HepG2 (cell line): ENCODE data around the gene RPLP1. TPM values are rescaled to one million over a fixed set of nuclear protein-coding genes. Genes with fewer than 3 reads are reported as not detected.

Experiments used
- ATF6 ChIP-seq: sonication (generic); formaldehyde crosslinking; conservative IDR thresholded peaks from 2 replicates; pipeline ENCODE4 v1.4.0; 2020; ENCODE audit warnings: missing genetic modification reagents
- FOSL1 ChIP-seq: sonication (generic); formaldehyde crosslinking; IDR thresholded peaks from 2 replicates; pipeline ENCODE4 v1.9.0; 2021; ENCODE audit warnings: missing genetic modification reagents, borderline replicate concordance
- KLF15 ChIP-seq: sonication (generic); formaldehyde crosslinking; IDR thresholded peaks from 2 replicates; pipeline ENCODE4 v1.8.1; 2023; ENCODE audit warnings: borderline replicate concordance, mild to moderate bottlenecking, inconsistent platforms, missing genetic modification reagents, mixed read lengths
- SMAD1 ChIP-seq: sonication (generic); formaldehyde crosslinking; IDR thresholded peaks from 2 replicates; pipeline ENCODE4 v1.4.0; 2020; ENCODE audit warnings: missing genetic modification reagents, low read depth, mild to moderate bottlenecking, borderline replicate concordance
- SNAPC5 ChIP-seq: sonication (generic); formaldehyde crosslinking; IDR thresholded peaks from 2 replicates; pipeline ENCODE4 v1.8.1; 2023; ENCODE audit warnings: mild to moderate bottlenecking, missing genetic modification reagents, borderline replicate concordance
- SRSF9 ChIP-seq: fragments of 200-400 bp; formaldehyde crosslinking; IDR thresholded peaks from 2 replicates; pipeline ENCODE4 v1.6.1; 2018; ENCODE audit warnings: borderline replicate concordance, mild to moderate bottlenecking, low read depth, low read length; ENCODE audit not compliant: insufficient read depth, poor library complexity, severe bottlenecking
- TCF7L2 ChIP-seq: IDR thresholded peaks from 2 replicates; pipeline ENCODE4 v1.6.1; 2011; ENCODE audit warnings: mild to moderate bottlenecking, low read depth, low read length, moderate library complexity
- ZBTB8A ChIP-seq: sonication (generic); formaldehyde crosslinking; IDR thresholded peaks from 2 replicates; pipeline ENCODE4 v1.4.0; 2020; ENCODE audit warnings: mild to moderate bottlenecking, low read depth, missing genetic modification reagents, borderline replicate concordance
- ZNF251 ChIP-seq: sonication (generic); formaldehyde crosslinking; IDR thresholded peaks from 2 replicates; pipeline ENCODE4 v1.9.0; 2021; ENCODE audit warnings: mild to moderate bottlenecking, missing genetic modification reagents
- ZNF460 ChIP-seq: sonication (generic); formaldehyde crosslinking; IDR thresholded peaks from 2 replicates; pipeline ENCODE4 v1.5.1; 2020; ENCODE audit warnings: missing genetic modification reagents, mild to moderate bottlenecking, borderline replicate concordance
- ZNF552 ChIP-seq: sonication (generic); formaldehyde crosslinking; IDR thresholded peaks from 2 replicates; pipeline ENCODE4 v1.9.0; 2022; ENCODE audit warnings: missing genetic modification reagents, mild to moderate bottlenecking, borderline replicate concordance
- ZNF878 ChIP-seq: sonication (generic); formaldehyde crosslinking; IDR thresholded peaks from 2 replicates; pipeline ENCODE4 v1.8.1; 2023; ENCODE audit warnings: mild to moderate bottlenecking, missing genetic modification reagents, moderate library complexity
- polyA plus RNA-seq, 8 experiments: library from polyadenylated mRNA; depleted of rRNA in 3 of 8; stranded (reverse) in 7 of 8; unstranded in 1 of 8; fragments of >200 nt; fragmentation: Illumina TruSeq in 4 of 8; extraction: Trizol in 4 of 8; gene quantifications; 2 replicates each; pipeline versions ENCODE4 v1.2.1 to v1.2.3, GENCODE V29; 2011 to 2016; ENCODE audit warnings: low read depth in 4 of 8, missing spikeins in 1 of 8, mixed read lengths in 1 of 8; ENCODE audit not compliant: insufficient read depth in 1 of 8
- total RNA-seq, 5 experiments: library from RNA; depleted of rRNA; stranded (reverse); fragments of >200 nt; fragmentation: Illumina TruSeq; extraction: Trizol; gene quantifications; 2 replicates each; pipeline ENCODE4 v1.2.3, GENCODE V29; 2016; ENCODE audit warnings: low read depth in 1 of 5
- TF ChIP-seq, protein P1 (sequence below): sonication (generic); formaldehyde crosslinking; IDR thresholded peaks from 2 replicates; pipeline ENCODE4 v1.8.1; 2023; ENCODE audit warnings: mild to moderate bottlenecking, moderate library complexity, missing genetic modification reagents
- TF ChIP-seq, protein P2 (sequence below): sonication (generic); formaldehyde crosslinking; IDR thresholded peaks from 2 replicates; pipeline ENCODE4 v1.4.0; 2020; ENCODE audit warnings: missing genetic modification reagents
- TF ChIP-seq, protein P3 (sequence below): sonication (generic); formaldehyde crosslinking; IDR thresholded peaks from 2 replicates; pipeline ENCODE4 v1.4.0; 2020; ENCODE audit warnings: missing genetic modification reagents, low read depth, mild to moderate bottlenecking, borderline replicate concordance
- TF ChIP-seq, protein P4 (sequence below): sonication (generic); formaldehyde crosslinking; IDR thresholded peaks from 2 replicates; pipeline ENCODE4 v1.4.0; 2020; ENCODE audit warnings: missing genetic modification reagents, borderline replicate concordance
- TF ChIP-seq, protein P5 (sequence below): sonication (generic); formaldehyde crosslinking; IDR thresholded peaks from 2 replicates; pipeline ENCODE4 v1.4.0; 2020; ENCODE audit warnings: mild to moderate bottlenecking, low read depth, missing genetic modification reagents

Gene RPLP1
- total and polyA plus RNA-seq, 2 of the 13 experiments (the other 11 are each of a cell fraction or from before 2014, with no cell fraction given): 817 to 929 TPM

DNA sequence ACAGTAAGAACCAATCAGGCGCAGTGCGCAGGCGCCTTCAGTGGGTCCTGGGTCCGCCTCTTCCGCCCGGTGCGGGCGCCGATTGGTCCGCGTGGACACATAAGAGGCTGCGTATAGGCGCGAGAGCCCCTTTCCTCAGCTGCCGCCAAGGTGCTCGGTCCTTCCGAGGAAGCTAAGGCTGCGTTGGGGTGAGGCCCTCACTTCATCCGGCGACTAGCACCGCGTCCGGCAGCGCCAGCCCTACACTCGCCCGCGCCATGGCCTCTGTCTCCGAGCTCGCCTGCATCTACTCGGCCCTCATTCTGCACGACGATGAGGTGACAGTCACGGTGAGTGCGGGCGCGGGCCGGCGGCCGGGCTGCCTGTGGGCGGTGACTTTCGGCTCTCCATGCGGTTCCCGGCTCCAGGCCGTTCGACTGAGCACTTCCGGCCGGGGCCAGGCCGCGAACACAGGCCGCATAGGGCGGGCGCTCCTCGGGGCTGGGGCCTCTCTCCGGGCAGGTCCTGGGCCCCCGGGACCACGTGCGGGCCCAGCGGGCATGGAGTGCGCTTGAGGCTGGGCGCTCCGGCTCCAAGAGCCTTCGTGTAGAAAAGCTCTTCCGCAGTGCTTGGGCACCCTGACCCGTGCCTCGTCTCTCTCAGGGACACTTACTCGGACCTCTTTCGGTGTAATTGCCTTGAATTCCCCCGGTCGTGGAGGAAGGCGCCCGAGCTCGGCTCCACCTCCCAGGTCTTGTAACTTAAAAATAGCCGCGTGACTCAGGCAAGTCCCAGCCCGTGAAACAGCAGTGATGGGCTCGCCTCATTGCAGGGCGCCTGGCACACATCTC lies at the start of gene RPLP1 (continued):
- TF ChIP-seq, protein P1, sequence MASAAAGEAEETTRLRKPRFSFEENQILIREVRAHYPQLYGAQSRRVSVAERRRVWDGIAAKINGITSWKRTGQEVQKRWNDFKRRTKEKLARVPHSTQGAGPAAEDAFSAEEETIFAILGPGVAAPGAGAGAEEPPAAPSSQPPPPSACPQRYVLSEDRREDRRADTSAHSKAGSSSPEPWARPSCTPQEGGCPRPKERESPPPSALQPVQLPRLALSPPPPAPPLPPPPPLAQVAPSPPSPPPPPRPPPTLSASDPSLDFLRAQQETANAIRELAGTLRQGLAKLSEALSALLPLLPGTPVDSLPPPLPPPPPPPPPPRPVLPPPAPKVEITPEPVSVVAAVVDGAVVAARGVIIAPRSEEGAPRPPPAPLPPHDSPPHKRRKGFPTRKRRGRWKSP (CRISPR knock-in tag): peak; percentile 42; the same call in 1 of the 2 replicates
- TF ChIP-seq, protein P2, sequence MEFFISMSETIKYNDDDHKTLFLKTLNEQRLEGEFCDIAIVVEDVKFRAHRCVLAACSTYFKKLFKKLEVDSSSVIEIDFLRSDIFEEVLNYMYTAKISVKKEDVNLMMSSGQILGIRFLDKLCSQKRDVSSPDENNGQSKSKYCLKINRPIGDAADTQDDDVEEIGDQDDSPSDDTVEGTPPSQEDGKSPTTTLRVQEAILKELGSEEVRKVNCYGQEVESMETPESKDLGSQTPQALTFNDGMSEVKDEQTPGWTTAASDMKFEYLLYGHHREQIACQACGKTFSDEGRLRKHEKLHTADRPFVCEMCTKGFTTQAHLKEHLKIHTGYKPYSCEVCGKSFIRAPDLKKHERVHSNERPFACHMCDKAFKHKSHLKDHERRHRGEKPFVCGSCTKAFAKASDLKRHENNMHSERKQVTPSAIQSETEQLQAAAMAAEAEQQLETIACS (CRISPR knock-in tag): 0 out of 2 replicates have a peak, but pooled peaks have one; percentile 21
- TF ChIP-seq ZNF878 (CRISPR knock-in tag) (peak; percentile 69; the same call in 1 of the 2 replicates), ATF6 (0 out of 2 replicates have a peak, but pooled peaks have one; percentile 13), ZNF460 (CRISPR knock-in tag) (no peak), SNAPC5 (CRISPR knock-in tag) (peak; percentile 87; the same call in 1 of the 2 replicates), TCF7L2 (no peak), ZNF552 (CRISPR knock-in tag) (peak; percentile 75; the same call in 1 of the 2 replicates), FOSL1 (no peak; the same call in 1 of the 2 replicates), SMAD1 (CRISPR knock-in tag) (peak; percentile 25; the same call in 1 of the 2 replicates), KLF15 (CRISPR knock-in tag) (peak; percentile 80), SRSF9 (no peak), ZNF251 (CRISPR knock-in tag) (no peak), ZBTB8A (CRISPR knock-in tag) (no peak)
- TF ChIP-seq, protein P3, sequence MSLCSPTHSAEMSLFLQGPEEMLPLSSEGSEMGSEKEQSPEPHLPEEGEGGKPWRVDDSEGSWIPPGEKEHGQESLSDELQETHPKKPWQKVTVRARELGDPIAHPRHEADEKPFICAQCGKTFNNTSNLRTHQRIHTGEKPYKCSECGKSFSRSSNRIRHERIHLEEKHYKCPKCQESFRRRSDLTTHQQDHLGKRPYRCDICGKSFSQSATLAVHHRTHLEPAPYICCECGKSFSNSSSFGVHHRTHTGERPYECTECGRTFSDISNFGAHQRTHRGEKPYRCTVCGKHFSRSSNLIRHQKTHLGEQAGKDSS (CRISPR knock-in tag): 0 out of 2 replicates have a peak, but pooled peaks have one; percentile 3
- TF ChIP-seq, protein P4, sequence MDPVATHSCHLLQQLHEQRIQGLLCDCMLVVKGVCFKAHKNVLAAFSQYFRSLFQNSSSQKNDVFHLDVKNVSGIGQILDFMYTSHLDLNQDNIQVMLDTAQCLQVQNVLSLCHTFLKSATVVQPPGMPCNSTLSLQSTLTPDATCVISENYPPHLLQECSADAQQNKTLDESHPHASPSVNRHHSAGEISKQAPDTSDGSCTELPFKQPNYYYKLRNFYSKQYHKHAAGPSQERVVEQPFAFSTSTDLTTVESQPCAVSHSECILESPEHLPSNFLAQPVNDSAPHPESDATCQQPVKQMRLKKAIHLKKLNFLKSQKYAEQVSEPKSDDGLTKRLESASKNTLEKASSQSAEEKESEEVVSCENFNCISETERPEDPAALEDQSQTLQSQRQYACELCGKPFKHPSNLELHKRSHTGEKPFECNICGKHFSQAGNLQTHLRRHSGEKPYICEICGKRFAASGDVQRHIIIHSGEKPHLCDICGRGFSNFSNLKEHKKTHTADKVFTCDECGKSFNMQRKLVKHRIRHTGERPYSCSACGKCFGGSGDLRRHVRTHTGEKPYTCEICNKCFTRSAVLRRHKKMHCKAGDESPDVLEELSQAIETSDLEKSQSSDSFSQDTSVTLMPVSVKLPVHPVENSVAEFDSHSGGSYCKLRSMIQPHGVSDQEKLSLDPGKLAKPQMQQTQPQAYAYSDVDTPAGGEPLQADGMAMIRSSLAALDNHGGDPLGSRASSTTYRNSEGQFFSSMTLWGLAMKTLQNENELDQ (CRISPR knock-in tag): no peak
- TF ChIP-seq, protein P5, sequence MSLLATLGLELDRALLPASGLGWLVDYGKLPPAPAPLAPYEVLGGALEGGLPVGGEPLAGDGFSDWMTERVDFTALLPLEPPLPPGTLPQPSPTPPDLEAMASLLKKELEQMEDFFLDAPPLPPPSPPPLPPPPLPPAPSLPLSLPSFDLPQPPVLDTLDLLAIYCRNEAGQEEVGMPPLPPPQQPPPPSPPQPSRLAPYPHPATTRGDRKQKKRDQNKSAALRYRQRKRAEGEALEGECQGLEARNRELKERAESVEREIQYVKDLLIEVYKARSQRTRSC (CRISPR knock-in tag): no peak
